ENCODE measurements around the gene DDX53.

DNA sequence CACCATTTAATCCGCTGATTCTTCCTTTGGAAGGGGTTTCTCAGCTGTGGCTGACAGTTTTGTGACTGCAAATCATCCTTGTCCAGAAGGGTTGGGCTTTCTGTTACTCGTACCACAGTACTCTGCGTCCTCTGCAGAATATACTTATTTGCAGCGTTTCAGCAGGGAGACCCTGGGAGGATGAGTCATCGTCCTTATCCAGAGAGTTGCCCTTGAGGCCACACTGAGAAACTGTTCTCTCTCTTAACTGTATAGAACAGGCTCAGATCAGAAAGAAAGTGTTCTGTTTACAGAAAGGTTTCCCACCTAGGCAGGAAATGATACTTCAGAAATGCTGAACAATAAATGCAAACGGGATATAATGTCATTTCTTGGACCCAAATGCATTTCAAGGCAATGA, 47.8 kb upstream of the DDX53 start:
- TF ChIP-seq, protein P1, sequence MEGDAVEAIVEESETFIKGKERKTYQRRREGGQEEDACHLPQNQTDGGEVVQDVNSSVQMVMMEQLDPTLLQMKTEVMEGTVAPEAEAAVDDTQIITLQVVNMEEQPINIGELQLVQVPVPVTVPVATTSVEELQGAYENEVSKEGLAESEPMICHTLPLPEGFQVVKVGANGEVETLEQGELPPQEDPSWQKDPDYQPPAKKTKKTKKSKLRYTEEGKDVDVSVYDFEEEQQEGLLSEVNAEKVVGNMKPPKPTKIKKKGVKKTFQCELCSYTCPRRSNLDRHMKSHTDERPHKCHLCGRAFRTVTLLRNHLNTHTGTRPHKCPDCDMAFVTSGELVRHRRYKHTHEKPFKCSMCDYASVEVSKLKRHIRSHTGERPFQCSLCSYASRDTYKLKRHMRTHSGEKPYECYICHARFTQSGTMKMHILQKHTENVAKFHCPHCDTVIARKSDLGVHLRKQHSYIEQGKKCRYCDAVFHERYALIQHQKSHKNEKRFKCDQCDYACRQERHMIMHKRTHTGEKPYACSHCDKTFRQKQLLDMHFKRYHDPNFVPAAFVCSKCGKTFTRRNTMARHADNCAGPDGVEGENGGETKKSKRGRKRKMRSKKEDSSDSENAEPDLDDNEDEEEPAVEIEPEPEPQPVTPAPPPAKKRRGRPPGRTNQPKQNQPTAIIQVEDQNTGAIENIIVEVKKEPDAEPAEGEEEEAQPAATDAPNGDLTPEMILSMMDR (conservative IDR thresholded peaks at IDR 0.05; ENCODE audit: low read length): no peak
- no peak for TF ChIP-seq EZH2phosphoT487 (IDR thresholded peaks at IDR 0.05; ENCODE audit: borderline replicate concordance, low read depth, low read length)
